ENCODE results near the gene IL12RB1.

The IL12RB1 gene

GRCh38 chr19:18068395-18068794, 18.3 kb downstream of the IL12RB1 start:
- Histone ChIP-seq H4K20me1 (ENCODE audit: control insufficient read depth, insufficient read depth, low read depth, low read length) (no peaks in the 10 kb centered on the region), H3K9me3 (ENCODE audit: control insufficient read depth, insufficient read depth, low read length) (no peaks in the 10 kb centered on the region), H3F3A (ENCODE audit: control insufficient read depth, insufficient read depth) (no peaks in the 10 kb centered on the region; the same call in 1 of the 2 replicates), H3K27ac (ENCODE audit: low read depth, low read length) (no peak overlapping the region), H3K9me2 (replicated peaks; ENCODE audit: control insufficient read depth, low read length) (no peaks in the 10 kb centered on the region), H3K4me3 (ENCODE audit: low read length) (no peak overlapping the region), H3K4me1 (ENCODE audit: control insufficient read depth, low read length) (peaks cover 1% of the 10 kb centered on the region), H3K36me3 (ENCODE audit: control insufficient read depth, low read length) (peaks cover 1% of the 10 kb centered on the region; the same call in 1 of the 2 replicates), H3K4me2 (ENCODE audit: low read length) (no peak overlapping the region), H3K79me2 (ENCODE audit: control insufficient read depth, low read length) (no peaks in the 10 kb centered on the region), H3K27me3 (ENCODE audit: control insufficient read depth, low read length) (no peaks in the 10 kb centered on the region)
- TF ChIP-seq EZH2phosphoT487 (IDR thresholded peaks at IDR 0.05; ENCODE audit: borderline replicate concordance, low read length) = no peak
- TF ChIP-seq CTCF (IDR thresholded peaks at IDR 0.05; ENCODE audit: low read depth, low read length, poor library complexity, severe bottlenecking) = no peak

DNA sequence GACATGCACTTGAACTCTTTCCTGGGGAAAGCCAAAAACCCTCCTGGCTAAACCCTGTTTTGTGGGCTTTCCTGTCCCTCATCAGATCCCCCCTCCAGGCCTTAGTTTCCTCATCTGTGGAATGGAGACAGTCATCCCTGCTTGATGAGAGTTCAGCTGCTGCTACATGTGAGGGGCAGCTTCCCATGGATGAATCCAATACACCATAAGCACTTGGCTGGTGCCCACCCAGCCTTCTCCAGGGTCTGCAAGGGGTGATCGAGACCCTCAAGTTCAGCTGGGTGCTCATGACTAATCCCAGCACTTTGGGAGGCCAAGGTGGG, 21.6 kb downstream of the IL12RB1 start:
- Histone ChIP-seq H3K4me3 (ENCODE audit: low read length) (no peak overlapping the region), H3K27me3 (ENCODE audit: control insufficient read depth, low read length) (no peaks in the 10 kb centered on the region), H3K4me1 (ENCODE audit: control insufficient read depth, low read length) (peaks cover 5% of the 10 kb centered on the region), H3K27ac (ENCODE audit: low read depth, low read length) (no peak overlapping the region), H3K36me3 (ENCODE audit: control insufficient read depth, low read length) (peaks cover 3% of the 10 kb centered on the region; the same call in 1 of the 2 replicates), H3K9me2 (replicated peaks; ENCODE audit: control insufficient read depth, low read length) (no peaks in the 10 kb centered on the region), H3K4me2 (ENCODE audit: low read length) (no peak overlapping the region), H3F3A (ENCODE audit: control insufficient read depth, insufficient read depth) (peaks cover 5% of the 10 kb centered on the region; the same call in 1 of the 2 replicates), H3K9me3 (ENCODE audit: control insufficient read depth, insufficient read depth, low read length) (no peaks in the 10 kb centered on the region), H4K20me1 (ENCODE audit: control insufficient read depth, insufficient read depth, low read depth, low read length) (no peaks in the 10 kb centered on the region), H3K79me2 (ENCODE audit: control insufficient read depth, low read length) (no peaks in the 10 kb centered on the region)
- no peak for TF ChIP-seq CTCF (IDR thresholded peaks at IDR 0.05; ENCODE audit: low read depth, low read length, poor library complexity, severe bottlenecking)
- no peak for TF ChIP-seq EZH2phosphoT487 (IDR thresholded peaks at IDR 0.05; ENCODE audit: borderline replicate concordance, low read length)

DNA sequence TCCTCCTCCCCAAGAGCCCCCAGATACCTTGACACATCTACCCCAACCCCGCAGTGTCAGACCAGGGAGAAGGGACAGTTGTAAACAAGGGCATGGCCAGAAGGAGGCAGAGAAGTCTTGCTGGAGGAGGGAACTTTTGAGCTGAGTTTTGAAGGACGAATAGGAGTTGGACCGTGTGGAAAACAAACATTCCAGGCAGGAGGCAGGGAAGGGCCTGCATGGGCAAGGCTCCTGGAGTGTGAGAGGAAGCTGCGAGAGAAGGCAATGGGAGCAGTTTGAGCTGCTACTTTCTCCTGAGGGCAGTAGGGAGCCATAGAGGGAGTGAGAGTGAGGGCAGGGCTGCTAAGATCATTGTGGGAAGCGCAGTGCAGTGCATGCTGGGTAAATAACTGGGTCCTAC, 23.3 kb downstream of the IL12RB1 start:
- H3K79me2 ChIP-seq (ENCODE audit: control insufficient read depth, low read length) = no peaks in the 10 kb centered on the region
- H3K9me2 ChIP-seq (replicated peaks; ENCODE audit: control insufficient read depth, low read length) = no peaks in the 10 kb centered on the region
- H3K4me3 ChIP-seq (ENCODE audit: low read length) = no peak overlapping the region
- no peak overlapping the region for H3K27ac ChIP-seq (ENCODE audit: low read depth, low read length)
- H3K27me3 ChIP-seq (ENCODE audit: control insufficient read depth, low read length) = no peaks in the 10 kb centered on the region
- peaks cover 3% of the 10 kb centered on the region; the same call in 1 of the 2 replicates for H3K36me3 ChIP-seq (ENCODE audit: control insufficient read depth, low read length)
- TF ChIP-seq EZH2phosphoT487 (IDR thresholded peaks at IDR 0.05; ENCODE audit: borderline replicate concordance, low read length) (no peak), CTCF (IDR thresholded peaks at IDR 0.05; ENCODE audit: low read depth, low read length, poor library complexity, severe bottlenecking) (no peak)
- H3K4me1 ChIP-seq (ENCODE audit: control insufficient read depth, low read length) = peaks cover 8% of the 10 kb centered on the region
- H3K4me2 ChIP-seq (ENCODE audit: low read length) = no peak overlapping the region
- H3F3A ChIP-seq (ENCODE audit: control insufficient read depth, insufficient read depth) = peaks cover 5% of the 10 kb centered on the region; the same call in 1 of the 2 replicates
- H4K20me1 ChIP-seq (ENCODE audit: control insufficient read depth, insufficient read depth, low read depth, low read length) = no peaks in the 10 kb centered on the region
- no peaks in the 10 kb centered on the region for H3K9me3 ChIP-seq (ENCODE audit: control insufficient read depth, insufficient read depth, low read length)
